Esophagus mucosa (tissue), 1 donor: Measurements from ENCODE around the gene RTP2. TPM values are rescaled to one million over a fixed set of nuclear protein-coding genes. Genes with fewer than 3 reads are reported as not detected.

Source experiments
- ATAC-seq: fragments of 200-7000 bp; cut with Tn5 transposase; one replicate; pipeline ENCODE4 v1.9.1; 2020
- total RNA-seq: library from RNA; stranded (reverse); gene quantifications from one replicate; pipeline ENCODE4 v1.2.4, GENCODE V29; 2023
- donor health status: DM: yes; HTN: yes; CAD: no.

The RTP2 gene
- total RNA-seq, 1 donor from 2014 or later, result not detected

DNA sequence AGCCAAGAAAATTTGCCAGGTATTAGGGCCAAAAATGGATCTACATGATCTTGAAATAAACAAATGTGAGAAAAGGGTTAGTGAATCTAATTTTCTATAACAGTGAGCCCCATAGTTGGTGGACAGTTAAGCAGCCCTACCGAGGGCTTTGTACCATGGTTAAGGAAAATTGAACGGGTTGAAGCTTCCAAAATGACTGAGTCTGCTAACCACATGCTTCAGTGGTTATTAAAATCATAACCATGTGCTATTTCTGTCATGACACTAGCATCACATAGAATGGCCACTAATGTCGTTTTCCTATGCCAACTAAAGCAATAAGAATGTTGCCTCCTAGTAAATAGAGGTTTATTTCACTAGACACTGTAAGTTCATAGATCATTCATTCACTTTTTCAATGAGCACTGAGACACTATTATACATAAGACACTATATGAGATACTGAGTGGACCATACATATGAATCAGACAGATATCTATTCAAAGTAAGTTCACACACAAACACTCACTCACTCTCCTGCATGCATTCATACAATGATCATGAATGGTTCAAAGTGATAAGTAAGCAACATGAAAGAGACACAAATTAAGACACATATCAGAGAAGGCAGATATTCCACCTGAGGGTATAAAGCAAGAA is 36.5 kb downstream of the RTP2 start:
- no peak for ATAC-seq

DNA sequence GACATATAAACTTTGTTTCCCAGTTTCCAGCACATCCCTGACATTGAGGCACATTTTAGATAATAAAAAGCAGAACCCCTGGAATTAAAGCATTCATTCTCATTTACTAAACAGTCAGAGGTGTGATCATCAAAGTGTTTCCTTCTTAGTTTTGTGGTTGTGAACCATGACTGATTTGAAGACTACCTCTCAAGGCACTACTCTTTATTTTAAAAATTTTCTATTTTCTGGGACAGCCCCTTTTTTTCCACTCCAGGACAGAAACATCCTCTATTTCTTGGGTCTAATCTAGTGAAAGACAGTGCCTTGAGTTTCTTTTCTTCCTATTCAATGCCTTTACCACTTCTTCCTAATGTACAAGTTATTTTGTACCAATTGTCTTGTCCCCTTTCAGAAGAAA is 37.3 kb downstream of the RTP2 start:
- no peak for ATAC-seq

DNA sequence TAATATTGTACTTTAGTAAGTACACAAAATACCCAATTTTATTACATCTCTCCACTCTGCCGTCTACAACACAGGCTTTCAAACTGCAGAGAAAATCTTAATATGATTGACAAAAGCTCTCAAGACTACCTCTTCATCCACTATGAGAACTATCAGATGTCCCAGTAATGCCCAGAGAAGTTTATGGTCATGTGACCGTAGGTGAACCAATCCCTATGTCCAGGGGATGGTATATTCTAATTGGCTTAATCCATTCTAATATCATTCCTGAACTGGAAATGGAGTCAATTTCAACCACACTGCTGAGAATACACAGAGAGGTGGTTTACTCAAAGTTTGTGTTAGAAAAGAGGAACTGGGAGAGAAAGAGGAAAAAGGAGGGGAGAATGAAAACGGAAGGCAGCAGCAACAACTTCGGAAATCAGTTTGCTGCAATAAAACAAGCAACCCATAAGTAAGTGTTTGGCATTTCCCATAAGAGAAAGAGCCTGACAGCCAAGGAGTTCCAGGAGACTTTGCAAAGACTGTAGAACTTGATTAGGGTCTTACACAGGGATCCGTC is 39.4 kb downstream of the RTP2 start:
- ATAC-seq, result no peak

DNA sequence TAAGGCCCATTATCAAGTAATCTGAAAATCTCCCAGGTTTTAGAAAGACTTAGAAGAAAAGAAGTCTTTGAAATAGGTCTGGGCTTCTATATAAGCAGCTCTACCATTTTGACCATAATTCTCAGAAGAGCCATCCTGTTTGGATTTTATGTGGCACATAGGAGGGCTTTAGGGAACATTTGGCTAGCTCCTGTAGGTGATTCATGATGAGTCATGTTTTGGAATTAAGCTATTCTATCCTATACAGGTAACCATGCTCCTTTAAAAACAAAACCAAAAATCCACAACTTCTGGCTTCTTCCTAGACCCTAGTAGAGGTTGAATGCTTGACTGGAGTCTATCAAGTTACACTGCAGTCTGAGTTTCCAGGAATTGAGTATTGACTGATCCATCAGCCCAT is 41.1 kb downstream of the RTP2 start:
- no peak for ATAC-seq

DNA sequence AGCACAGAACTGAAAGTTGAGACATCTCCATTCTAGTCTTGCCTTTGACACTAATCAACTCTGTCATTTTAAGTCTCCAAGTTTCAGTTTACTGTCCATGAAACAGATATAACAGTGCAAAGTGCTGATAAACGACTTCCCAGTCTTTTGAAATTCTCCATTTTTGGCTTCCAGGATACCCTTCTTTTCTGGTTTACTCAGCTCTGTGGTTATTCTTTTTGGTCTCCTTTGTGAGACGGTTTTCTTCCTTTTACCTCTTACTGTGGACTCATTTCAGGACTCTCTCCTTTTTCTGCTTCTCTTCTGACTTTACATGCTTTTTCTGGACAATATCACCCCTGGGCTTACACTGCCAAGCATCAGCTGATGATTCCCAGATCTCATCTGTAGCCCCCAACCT is 51.1 kb downstream of the RTP2 start:
- no peak for ATAC-seq

Other genes with a start within 250 kb of the RTP2 start
- not detected for gene SST, start 32.2 kb downstream of the RTP2 start, total RNA-seq
- 40.1 TPM for gene BCL6, start 42.9 kb upstream of the RTP2 start, total RNA-seq